ENCODE measurements around the gene GNA12. TPM values are rescaled to one million over a fixed set of nuclear protein-coding genes. Genes with fewer than 3 reads are reported as not detected.
"Not testable (repeated sequence)": the region's sequence is repeated elsewhere in the genome, so short reads cannot be mapped to it uniquely, and the experiment has no call there.

GNA12 gene
- polyA plus RNA-seq, 3 donors, result 36.6 to 45.7 (median 45.6) TPM

GRCh38 chr7:2757361-2757903, 86.7 kb downstream of the GNA12 start:
- no peak for DNase-seq

- no peak for DNase-seq
Observed at GRCh38 chr7:2755531-2755930, 88.6 kb downstream of the GNA12 start.

GRCh38 chr7:2754912-2755311, 89.2 kb downstream of the GNA12 start:
- no peak for DNase-seq

GRCh38 chr7:2754086-2754485, 90.0 kb downstream of the GNA12 start:
- no peak for DNase-seq

GRCh38 chr7:2753148-2753547, 91.0 kb downstream of the GNA12 start:
- no peak for DNase-seq

- no peak for DNase-seq
Observed at GRCh38 chr7:2751086-2751485, 93.0 kb downstream of the GNA12 start.

GRCh38 chr7:2750004-2750407, 94.1 kb downstream of the GNA12 start:
- no peak for DNase-seq

- DNase-seq, result not testable (repeated sequence)
Observed at GRCh38 chr7:2748684-2749083, 95.4 kb downstream of the GNA12 start.

- not testable (repeated sequence) for DNase-seq
Observed at GRCh38 chr7:2743523-2744185, 100.5 kb downstream of the GNA12 start.

- no peak for DNase-seq
Observed at GRCh38 chr7:2738766-2739549, 105.2 kb downstream of the GNA12 start.

GRCh38 chr7:2737771-2738540, 106.2 kb downstream of the GNA12 start:
- no peak for DNase-seq

- not testable (repeated sequence) for DNase-seq
Observed at GRCh38 chr7:2737005-2737743, 106.9 kb downstream of the GNA12 start.

- no peak for DNase-seq
Observed at GRCh38 chr7:2736411-2736914, 107.6 kb downstream of the GNA12 start.

- no peak for DNase-seq
Observed at GRCh38 chr7:2735744-2736143, 108.4 kb downstream of the GNA12 start.

- no peak for DNase-seq
Observed at GRCh38 chr7:2734751-2735571, 109.1 kb downstream of the GNA12 start.

GRCh38 chr7:2734084-2734686, 109.9 kb downstream of the GNA12 start:
- no peak for DNase-seq

GRCh38 chr7:2732959-2733584, 111.0 kb downstream of the GNA12 start:
- no peak for DNase-seq

- DNase-seq, result no peak
Observed at GRCh38 chr7:2732388-2732787, 111.7 kb downstream of the GNA12 start.

All from renal pelvis (tissue), 4 donors.